Islet precursor cell (in vitro differentiated cells): Measurements from ENCODE around the gene CAMKMT.

Experiments
- DNase-seq: peaks from one replicate; pipeline ENCODE4 v3.0.0-alpha.2; 2018

The CAMKMT gene

DNA sequence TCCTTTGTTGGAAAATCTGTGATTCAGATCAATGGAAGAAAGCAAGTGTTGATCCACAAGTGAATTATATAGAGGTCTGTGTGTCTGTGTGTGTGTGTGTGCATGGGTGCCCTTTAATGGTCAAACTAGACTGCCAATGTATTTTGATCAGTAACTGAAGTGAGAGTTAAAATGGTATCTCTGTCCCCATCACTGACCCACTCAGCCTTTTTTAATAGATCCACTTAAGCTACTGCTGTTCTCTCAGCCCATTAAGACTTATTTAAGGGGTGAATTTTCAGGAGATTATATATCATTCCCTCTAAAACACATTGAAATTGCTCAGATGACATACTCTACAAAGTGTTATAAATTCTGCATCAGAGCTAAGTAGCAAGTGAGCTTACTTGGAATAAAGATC is 386.0 kb downstream of the CAMKMT start:
- DNase-seq = no peak

DNA sequence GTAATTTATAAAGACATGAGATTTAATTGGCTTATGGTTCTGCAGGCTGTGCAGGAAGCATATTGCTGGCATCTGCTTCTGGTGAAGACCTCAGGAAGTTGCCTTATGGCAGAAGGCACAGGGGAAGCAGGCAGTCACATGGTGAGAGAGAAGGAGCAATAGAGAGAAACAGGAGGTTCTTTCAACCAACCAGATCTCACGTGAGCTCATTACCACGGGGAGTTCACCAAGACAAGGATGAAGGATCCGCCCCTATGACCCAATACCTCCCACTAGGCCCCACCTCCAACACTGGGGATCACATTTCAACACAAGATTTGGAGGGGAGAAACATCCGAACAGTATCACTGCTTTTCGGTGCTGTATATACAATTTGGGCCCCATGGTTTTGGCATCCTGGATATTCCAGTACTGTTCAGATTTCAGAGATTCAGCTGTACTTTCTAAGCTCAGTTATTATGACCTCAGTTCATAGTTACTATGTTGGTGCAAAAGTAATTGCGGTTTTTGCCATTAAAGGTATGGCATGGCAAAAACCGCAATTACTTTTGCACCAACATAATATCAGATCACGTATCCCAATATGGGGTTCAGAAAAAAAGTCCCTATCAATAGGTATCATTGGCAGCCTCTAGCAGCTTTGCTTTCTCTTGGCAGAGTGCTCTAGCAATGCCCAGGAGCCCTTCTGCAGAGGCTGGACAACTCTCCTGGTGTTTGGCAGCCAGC is 390.2 kb downstream of the CAMKMT start:
- no peak for DNase-seq

DNA sequence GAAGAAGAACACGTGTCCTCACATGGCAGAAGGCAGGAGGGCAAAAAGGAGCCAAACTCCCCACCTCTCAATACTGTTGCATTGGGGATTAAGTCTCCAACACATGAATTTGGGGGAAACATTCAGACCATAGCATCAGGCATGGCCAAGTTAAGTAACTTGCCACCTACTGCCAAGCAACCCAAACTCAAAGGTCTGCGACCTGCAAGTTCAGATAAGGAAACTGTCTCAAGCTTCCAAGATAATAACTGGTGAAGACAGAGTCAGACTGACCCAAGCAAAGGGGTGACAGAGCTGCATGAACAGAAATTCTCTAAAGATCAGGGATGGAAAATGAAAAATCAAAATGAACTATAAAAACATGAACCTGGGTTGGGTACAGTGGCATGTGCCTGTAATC is 391.0 kb downstream of the CAMKMT start:
- DNase-seq = no peak

DNA sequence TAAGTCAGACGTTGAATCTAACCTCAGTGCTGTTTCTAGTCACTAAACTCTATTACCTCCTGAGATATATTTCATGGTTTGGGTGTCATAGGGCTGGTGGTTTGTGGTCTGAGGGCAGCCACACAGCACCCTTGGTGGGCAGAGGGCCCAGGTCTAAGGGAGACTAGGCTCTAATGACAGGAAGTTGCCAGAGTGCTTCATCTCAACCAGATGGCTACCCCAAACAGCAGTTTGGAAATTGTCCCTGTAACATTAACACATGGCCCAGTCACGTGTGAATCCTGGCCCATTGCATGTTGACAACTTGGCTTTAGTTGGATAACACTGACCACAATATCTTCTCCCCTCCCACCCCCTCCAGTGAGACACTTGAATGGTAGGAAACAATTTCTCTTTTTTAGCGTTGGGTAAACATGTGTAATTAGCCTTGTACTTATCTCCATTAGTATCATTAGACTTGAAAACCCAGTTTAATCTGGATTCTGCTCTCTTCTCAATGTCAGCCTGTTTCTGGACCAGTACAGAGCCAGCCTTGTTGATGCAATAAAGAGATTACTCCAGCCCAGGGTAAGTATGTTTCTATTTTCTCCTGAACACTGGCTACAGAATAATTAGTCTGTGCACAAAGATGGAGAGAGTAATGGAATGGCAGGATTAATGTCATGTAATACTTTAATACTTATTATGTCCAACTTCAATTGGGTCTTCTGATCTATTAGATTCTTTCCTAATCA is 392.0 kb downstream of the CAMKMT start:
- DNase-seq = no peak

DNA sequence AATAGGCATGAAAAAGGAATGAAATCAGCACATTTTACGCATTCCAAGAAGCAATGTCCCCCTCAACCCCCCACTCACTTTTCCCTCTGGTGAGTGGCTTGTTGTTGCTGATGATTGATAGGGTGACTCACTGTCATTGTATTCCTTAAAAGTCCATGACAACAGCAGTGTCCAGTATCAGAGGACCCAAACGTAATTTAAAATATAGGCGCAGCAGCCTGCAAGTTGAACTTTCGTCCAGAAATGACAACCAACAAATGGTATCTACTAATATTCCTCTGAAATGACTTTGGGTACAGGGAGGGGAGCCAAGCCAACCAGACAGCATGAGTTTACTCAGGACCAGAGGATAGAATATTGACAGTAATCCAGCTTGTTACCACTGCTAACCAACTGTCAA is 396.8 kb downstream of the CAMKMT start:
- DNase-seq = no peak

DNA sequence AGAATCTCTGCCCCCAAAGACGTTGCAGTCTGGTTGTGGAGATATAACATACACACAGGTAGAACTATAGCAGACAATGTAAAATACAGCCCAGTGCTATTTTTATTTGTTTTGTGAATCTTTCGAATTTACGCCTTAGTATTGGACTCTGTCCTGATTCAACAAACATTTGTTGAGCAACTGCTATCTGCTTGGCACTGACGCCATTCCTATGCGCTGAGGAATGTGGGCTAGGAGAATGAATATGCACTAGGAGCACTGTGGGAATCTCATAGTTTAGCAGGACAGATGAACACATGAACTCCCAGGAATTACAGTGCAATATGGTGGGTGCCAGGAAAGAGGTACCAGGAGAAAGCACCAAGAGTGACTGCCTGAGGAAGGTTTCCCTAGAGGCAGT is 398.1 kb downstream of the CAMKMT start:
- no peak for DNase-seq

DNA sequence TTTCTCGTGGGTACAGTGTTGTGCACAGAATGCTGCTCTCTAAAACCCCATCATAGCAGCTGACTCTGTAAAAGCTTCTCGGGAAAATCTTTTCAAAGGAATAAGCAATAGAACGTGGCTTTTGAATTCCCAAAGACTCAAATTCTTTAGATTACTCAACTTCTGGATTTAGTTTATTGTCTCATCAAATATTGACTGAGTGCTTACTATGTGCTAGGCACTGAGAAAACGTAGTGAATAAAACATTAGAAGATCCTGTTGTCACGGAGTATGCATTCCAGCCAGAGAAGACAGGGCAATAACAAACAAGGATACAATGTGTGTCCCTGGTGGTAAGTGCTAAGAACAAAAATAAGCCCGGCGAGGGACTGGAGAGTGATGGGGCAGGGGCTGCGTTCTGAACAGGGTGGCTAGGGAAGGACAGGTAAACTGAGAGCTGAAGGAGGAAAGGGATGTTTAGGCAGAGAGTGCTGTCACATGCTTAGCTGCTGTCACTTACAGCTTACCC is 401.6 kb downstream of the CAMKMT start:
- no peak for DNase-seq

DNA sequence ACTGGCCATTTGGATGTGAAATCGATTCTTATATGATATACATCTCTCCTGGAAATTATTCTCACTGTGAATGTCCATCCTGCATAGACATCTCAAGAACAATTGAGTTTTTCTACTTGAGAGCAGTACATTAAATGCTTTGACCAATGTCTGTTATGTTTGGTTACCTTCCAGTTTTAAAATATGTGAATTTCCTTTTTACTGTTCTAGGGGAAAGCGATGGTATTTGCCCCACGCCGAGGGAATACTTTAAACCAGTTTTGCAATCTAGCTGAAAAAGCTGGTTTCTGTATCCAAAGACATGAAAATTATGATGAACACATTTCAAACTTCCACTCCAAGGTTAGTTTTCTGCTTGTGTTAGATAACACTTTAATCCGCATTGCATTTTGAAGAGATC is 404.5 kb downstream of the CAMKMT start:
- DNase-seq = no peak

DNA sequence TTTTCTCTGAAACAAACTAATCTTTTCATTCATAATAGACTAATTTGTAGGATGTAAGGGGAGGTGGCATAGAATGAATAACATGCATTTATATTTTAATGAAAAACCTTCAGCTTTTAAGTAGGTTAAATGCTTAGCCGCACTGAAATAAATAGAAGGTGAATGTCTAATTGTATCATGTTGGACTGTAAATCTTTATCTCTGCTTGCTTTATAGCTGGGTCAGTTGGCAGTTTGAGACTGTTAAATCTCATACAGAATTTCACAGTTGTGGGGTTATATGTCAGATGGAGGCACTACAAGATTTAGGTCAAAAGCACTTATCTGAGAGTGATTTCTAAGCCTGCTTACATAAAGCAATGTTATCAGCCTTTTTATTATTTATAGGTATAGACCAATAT is 405.0 kb downstream of the CAMKMT start:
- DNase-seq = no peak

DNA sequence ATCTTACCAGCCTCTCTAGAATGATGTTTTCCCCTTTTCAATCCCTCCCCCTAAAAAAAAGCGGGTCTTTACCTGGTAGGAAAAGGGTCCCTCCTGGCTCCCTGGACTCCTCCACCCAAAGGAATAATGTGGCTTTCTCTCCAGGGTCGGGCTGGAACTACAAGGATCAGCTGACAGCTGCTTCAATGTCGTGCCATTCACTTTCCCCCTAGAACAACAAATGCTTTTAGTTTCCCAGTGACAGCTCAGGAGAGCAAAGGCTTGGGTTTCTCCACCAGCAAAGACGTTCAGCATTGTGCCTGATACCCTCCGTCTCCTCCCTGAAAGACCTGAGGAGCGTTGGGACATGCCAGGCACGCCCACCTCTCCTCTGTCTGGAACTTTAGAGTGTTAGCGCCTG is 405.9 kb downstream of the CAMKMT start:
- DNase-seq = no peak

DNA sequence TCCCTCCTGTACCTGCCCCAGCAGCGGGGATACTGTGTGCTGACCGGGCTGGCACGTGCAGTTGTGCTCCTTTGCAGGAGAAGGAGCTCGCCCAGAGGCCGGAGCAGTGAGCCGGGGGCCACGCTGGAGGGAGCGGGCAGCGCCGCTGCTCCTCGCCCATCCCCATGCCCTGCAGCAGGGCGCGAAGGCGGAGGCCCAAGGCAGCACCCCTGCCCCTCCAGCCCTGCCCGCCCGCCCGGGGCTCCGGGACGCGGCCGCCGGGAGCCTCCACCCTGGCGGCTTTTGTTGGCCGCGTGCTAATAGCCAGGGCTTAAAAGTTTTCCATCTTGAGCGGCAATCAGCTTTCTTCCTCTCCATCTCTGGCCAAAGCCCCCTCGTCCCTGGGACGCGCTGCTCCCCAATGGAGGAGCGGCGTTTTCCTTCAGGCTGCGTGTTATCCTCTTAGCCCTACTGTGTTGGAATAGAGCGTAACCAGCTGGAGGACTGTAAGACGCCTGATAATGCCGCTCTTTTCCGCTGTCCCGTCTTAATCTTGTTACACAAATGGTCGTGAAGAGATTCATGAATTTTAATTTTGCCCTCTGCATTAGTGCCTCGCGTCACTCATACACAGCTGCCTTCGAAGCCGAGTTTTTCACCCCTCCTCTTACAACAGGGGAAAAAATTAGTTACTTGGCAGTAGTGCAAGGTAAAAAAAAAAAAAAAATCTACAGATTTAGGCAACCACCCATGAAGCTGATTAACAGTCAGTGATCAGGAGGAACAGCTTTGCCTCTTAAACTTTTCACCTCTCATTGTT is 406.9 kb downstream of the CAMKMT start:
- DNase-seq = peak; percentile 62

DNA sequence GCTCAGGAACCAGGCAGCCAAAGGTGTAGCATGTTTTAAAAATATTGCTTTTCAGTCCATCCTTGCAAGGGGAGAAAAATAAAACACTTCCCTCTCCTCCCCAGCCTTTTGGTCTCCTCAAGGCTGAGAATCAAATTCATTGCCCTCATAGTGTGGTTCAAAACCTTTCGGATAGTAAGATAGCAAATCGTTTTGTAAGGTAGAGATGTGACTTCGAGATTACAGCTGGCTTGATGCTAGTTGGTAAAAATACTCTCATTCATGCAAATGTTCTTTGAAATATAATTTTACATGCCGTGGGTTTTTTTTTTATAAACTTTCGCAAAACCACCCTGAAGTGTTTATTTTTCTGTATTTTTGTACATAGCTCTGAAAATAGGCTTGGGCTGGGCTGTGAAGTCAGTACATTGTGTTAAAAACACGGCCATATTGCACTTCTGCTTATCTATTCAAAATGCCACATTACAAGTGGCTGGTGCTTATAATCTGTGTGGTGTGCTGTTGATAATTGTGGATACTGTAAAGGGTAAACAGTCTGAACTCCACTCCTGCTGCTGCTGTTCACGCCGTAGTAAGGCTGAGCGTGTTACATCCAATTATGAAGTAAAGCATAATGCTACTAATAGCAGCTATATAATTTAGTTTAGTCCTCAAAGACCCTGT is 407.7 kb downstream of the CAMKMT start:
- DNase-seq = no peak

DNA sequence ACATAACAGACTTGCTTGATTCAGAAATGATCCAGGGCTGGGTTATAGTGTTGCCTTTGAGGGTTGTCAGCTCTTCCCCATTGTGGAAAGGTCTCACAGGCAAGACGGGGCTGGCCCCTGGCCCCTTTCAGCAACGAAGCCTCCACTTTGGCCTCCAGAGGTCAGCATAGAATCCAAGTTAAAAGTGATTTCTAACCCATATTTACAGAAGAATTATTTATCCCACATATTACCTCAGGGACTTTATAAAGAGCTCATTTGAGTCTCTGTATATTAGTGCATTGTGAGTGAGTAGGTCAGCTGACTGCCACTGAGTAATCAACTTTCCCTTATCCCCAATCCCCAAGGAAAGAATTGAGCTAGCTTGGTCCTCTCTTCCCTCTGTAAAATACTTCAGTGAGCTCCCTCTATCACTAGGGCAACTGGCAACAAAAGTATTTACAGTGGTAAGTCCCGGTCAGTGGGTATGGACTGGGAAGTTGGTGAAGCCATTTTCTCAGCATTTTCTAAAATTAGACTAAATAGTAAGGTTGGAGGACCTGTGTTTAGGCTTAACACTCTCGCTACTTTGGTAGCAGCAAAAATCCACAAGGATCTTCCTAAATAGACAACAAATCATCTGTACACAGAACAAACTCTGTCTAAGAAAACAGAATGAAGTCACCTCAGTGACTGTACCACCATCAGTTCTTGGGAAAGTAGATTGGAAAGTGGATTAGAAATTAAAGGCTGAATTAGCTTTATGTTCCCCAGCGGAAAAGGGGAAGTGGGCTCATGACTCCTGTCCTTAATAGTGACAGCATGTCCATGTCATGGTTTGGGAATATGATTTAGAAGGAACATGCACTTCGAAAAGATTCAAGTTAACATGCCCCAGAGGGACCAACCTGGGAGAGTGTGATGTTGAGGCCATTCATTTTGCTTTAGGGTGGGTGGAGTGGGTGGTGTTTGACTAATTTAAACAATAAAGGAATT is 408.8 kb downstream of the CAMKMT start:
- DNase-seq = no peak

DNA sequence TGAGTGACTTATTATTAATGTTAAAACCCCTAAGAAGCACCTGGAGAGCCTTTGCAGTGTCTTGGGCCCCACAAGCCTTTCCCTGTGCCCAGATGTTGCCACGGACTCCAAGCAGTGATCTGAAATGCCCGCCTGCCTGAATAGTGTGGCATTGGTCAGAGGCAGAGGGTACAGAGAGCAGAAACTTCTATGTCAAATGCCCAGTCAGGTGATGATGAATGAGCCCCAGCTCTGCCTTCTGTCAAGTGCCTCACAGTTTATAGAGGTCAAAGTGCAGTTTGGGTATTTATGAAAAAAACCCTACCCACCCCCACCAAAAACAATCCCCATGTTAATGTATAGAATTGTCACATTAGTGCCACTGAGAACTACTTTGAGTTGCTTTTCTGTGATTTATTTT is 409.8 kb downstream of the CAMKMT start:
- DNase-seq = no peak

DNA sequence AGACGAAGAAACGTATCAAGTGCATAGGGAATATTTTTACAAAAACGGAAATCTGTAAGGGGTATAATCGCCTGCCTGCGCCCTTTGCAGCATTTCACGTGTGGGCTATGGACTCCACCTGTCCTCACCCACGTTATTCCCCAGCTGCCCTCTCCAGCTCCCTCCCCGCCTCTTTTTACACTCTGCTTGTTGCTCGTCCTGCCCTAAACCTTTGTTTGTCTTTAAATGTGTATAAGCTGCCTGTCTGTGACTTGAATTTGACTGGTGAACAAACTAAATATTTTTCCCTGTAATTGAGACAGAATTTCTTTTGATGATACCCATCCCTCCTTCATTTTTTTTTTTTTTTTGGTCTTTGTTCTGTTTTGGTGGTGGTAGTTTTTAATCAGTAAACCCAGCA is 410.4 kb downstream of the CAMKMT start:
- DNase-seq = no peak

DNA sequence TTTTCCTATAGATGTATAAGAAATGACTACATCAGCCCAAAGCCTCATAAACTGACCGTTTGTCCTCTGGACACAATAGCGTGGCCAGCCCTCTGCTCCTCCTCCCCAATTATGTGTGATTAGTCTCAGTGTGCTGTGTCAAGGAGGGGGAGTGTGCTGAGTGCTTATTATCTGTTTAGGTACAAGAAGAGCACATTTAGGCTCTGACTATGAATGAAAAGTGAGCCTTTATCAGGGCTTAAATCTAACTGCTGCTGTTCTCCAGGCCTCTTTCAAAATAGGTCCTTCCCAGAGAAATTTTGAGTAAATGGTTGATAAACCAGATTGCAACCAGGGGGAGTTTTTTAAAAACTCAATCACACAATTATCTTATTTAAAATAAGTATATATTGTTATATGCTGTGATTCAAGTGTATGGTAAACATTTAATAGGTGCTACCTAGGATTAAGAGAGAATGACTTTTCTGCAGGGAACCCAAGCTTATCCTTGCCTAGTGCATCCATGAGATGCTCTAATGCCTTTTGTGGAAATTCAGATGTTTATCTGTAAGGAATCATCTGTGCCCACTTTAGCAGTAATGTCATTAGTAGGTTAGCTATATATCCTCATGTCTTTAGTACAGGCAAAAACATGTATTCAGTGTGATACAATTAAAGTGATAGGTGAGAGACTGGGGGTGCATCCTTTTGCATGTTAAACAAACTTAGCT is 411.1 kb downstream of the CAMKMT start:
- peak; percentile 81 for DNase-seq

DNA sequence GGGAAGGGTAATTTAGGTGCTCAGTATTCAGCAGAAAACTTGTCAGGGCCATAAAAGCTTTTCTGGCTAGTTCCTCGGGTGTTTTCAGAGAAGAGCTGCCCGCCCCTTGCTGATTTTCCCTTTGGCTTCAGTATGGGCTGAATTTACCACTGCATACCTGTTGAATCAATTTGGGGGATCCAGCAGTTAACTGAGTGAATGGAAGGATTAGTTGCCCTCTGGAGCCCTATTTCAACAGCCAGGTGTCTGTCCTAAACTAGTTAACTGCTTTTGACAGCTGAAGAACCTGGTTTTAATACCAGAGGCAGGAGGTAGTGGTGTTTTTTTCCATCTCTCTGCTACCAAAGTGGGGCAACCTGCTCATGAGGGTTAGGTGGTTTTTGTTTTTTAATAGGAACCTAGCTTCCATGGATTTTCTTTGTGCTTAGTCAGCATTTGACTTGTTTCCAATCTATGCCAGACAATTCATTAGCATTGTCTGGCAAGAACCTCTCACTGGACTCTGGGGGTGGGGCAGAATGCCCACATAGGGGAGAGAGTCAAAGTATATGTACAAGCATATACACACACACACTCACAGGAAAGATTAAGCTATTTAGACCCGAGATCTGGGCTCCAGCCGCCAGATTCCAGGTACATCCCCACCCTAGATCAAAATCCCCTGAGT is 413.2 kb downstream of the CAMKMT start:
- DNase-seq = no peak

DNA sequence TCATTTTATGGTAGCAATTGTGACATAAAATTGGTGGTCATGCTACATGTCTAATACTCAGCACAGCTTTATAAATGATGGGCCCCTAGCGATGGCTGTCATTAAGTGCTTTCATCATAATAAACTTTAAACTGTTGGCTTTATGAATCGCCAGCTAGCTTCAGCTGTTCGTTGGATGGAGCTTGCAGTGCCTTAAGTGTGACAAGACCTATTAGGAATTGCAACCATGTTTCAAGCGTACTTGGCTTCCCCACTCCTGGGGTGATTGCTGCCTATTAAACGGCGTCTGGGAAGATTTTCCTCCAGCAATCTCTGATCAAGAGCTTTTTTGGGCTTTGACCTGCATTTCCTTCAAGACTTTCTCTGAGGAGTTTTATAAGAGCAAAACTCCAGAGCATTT is 415.3 kb downstream of the CAMKMT start:
- no peak for DNase-seq

DNA sequence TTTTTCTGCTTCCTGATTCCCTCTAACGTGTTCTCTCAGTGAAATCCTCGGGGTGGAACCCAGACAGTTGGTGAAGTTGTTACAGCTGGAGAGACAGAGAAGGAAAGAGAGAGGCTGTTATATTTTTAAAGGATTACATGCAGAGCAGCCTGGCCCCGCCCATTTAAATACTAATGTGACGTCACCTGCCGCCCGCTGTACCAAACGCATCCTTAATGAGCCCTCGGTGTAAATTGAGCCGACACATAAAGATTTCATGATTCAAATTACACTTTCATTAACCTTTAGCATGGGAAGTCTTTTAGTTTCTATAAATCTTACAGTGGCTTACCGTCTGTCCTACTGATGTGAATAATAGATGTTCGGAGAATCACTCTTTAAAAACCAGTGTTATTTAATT is 415.8 kb downstream of the CAMKMT start:
- DNase-seq = no peak

DNA sequence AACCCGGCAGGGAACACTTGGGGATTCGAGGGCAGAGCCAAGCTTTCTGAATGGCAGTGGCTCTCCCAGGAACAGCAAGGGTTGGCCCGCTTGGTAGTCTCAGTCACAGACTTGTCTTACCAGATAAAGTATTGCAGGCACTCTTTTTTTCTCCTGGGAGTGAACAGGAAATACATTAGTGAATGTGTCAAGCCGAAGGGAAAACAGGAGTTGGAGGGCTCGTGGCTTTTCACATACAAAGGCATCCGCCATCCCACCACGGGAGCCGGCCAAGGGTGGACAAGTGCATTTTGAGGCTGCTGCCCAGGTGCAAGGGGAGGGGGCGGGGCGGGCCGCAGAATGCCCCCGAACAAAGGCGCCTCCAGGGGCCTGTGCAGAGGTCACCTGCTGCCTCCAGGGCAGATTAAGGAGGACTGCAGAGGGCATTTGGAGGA is 416.5 kb downstream of the CAMKMT start:
- DNase-seq = peak; percentile 75
